Mesothelial cell of epicardium (in vitro differentiated cells): ENCODE results near the gene RALGAPA2. TPM values are rescaled to one million over a fixed set of nuclear protein-coding genes. Genes with fewer than 3 reads are reported as not detected.

Source experiments
- DNase-seq, 2 experiments: peaks; one replicate each; pipeline ENCODE4 v3.0.0; 2021; ENCODE audit warnings: low spot score in 2 of 2; ENCODE audit not compliant: unreplicated experiment in 2 of 2
- H3K27ac Mint-ChIP-seq: 2 replicates; pipeline ENCODE4 v1.8.0; 2021; ENCODE audit warnings: mixed read lengths
- H3K27me3 Mint-ChIP-seq: 2 replicates; pipeline ENCODE4 v1.8.0; 2021; ENCODE audit warnings: low read depth, mixed read lengths
- H3K36me3 Mint-ChIP-seq: 2 replicates; pipeline ENCODE4 v1.8.0; 2021; ENCODE audit warnings: mixed read lengths
- H3K4me1 Mint-ChIP-seq: 2 replicates; pipeline ENCODE4 v1.8.0; 2021; ENCODE audit warnings: mixed read lengths
- H3K4me3 Mint-ChIP-seq: 2 replicates; pipeline ENCODE4 v1.8.0; 2021; ENCODE audit warnings: mild to moderate bottlenecking, moderate library complexity, mixed read lengths
- H3K9me3 Mint-ChIP-seq: 2 replicates; pipeline ENCODE4 v1.8.0; 2021; ENCODE audit warnings: mixed read lengths
- CTCF ChIP-seq: fragments of 200-600 bp; sonication (generic); IDR thresholded peaks from one replicate; pipeline ENCODE4 v1.5.0; 2021; ENCODE audit warnings: antibody characterized with exemption; ENCODE audit not compliant: unreplicated experiment
- total RNA-seq: library from RNA; stranded (reverse); gene quantifications from 3 replicates; pipeline ENCODE4 v1.2.1, GENCODE V29; 2021

RALGAPA2 gene
- total RNA-seq, 1 donor from 2014 or later, result 27.5 TPM

- Mint-ChIP-seq H3K27ac (no peak overlapping the region), H3K4me1 (no peaks in the 10 kb centered on the region), H3K27me3 (no peaks in the 10 kb centered on the region), H3K4me3 (no peak overlapping the region), H3K9me3 (no peaks in the 10 kb centered on the region), H3K36me3 (peaks cover 36% of the 10 kb centered on the region)
- DNase-seq, result no peak
- TF ChIP-seq CTCF, result no peak
These were observed 191.7 kb downstream of the RALGAPA2 start for GRCh38 chr20:20520776-20521175.

- no peak for TF ChIP-seq CTCF
- Mint-ChIP-seq H3K4me3 (no peak overlapping the region), H3K27ac (no peak overlapping the region), H3K36me3 (peaks cover 45% of the 10 kb centered on the region), H3K4me1 (no peaks in the 10 kb centered on the region), H3K27me3 (no peaks in the 10 kb centered on the region), H3K9me3 (peaks cover 10% of the 10 kb centered on the region)
- DNase-seq, result no peak
These were observed 193.2 kb downstream of the RALGAPA2 start for GRCh38 chr20:20519269-20519668.

- Mint-ChIP-seq H3K36me3 (peaks cover 55% of the 10 kb centered on the region), H3K4me3 (no peak overlapping the region), H3K9me3 (peaks cover 14% of the 10 kb centered on the region), H3K27ac (no peak overlapping the region), H3K27me3 (no peaks in the 10 kb centered on the region), H3K4me1 (no peaks in the 10 kb centered on the region)
- no peak for DNase-seq
- TF ChIP-seq CTCF, result no peak
These were observed 194.2 kb downstream of the RALGAPA2 start for GRCh38 chr20:20518263-20518662.

GRCh38 chr20:20517296-20517695 lies 195.1 kb downstream of the RALGAPA2 start:
- no peak for DNase-seq
- Mint-ChIP-seq H3K27me3 (no peaks in the 10 kb centered on the region), H3K36me3 (peaks cover 65% of the 10 kb centered on the region), H3K4me1 (no peaks in the 10 kb centered on the region), H3K4me3 (no peak overlapping the region), H3K9me3 (peaks cover 14% of the 10 kb centered on the region), H3K27ac (no peak overlapping the region)
- TF ChIP-seq CTCF, result no peak

- Mint-ChIP-seq H3K27me3 (no peaks in the 10 kb centered on the region), H3K9me3 (peaks cover 14% of the 10 kb centered on the region), H3K27ac (no peak overlapping the region), H3K4me1 (no peaks in the 10 kb centered on the region), H3K4me3 (no peak overlapping the region), H3K36me3 (peaks cover 62% of the 10 kb centered on the region)
- no peak for TF ChIP-seq CTCF
- DNase-seq, result no peak
These were observed 198.7 kb downstream of the RALGAPA2 start for GRCh38 chr20:20513720-20514119.

- no peak for TF ChIP-seq CTCF
- Mint-ChIP-seq H3K27ac (no peak overlapping the region), H3K9me3 (no peaks in the 10 kb centered on the region), H3K4me1 (no peaks in the 10 kb centered on the region), H3K36me3 (peaks cover 37% of the 10 kb centered on the region), H3K27me3 (no peaks in the 10 kb centered on the region), H3K4me3 (no peak overlapping the region)
- no peak for DNase-seq
These were observed 206.9 kb downstream of the RALGAPA2 start for GRCh38 chr20:20505554-20505953.
